GM03348 (cell line): Measurements from ENCODE around the gene RASAL1.
"Not testable (repeated sequence)": the region's sequence is repeated elsewhere in the genome, so short reads cannot be mapped to it uniquely, and the experiment has no call there.

Source experiments
- DNase-seq: peaks from one replicate; pipeline ENCODE4 v3.0.0; 2012; ENCODE audit warnings: low spot score

The RASAL1 gene

GRCh38 chr12:113138826-113139225, 3.3 kb upstream of the RASAL1 start:
- DNase-seq = no peak

- no peak for DNase-seq
Measured at GRCh38 chr12:113137861-113138783, 2.6 kb upstream of the RASAL1 start.

- DNase-seq = no peak
Measured at GRCh38 chr12:113136990-113137511, 1.5 kb upstream of the RASAL1 start.

GRCh38 chr12:113136128-113136989, 798 bp upstream of the RASAL1 start:
- no peak for DNase-seq

- DNase-seq = no peak
Measured at GRCh38 chr12:113134521-113134951, 1.0 kb downstream of the RASAL1 start.

- DNase-seq = no peak
Measured at GRCh38 chr12:113134071-113134470, 1.5 kb downstream of the RASAL1 start.

- DNase-seq = no peak
Measured at GRCh38 chr12:113133666-113134065, 1.9 kb downstream of the RASAL1 start.

- DNase-seq = no peak
Measured at GRCh38 chr12:113133036-113133435, 2.5 kb downstream of the RASAL1 start.

- DNase-seq = no peak
Measured at GRCh38 chr12:113131556-113131955, 4.0 kb downstream of the RASAL1 start.

- no peak for DNase-seq
Measured at GRCh38 chr12:113130457-113131135, 5.0 kb downstream of the RASAL1 start.

GRCh38 chr12:113129664-113130456, 5.7 kb downstream of the RASAL1 start:
- no peak for DNase-seq

GRCh38 chr12:113128802-113129663, 6.5 kb downstream of the RASAL1 start:
- no peak for DNase-seq

- no peak for DNase-seq
Measured at GRCh38 chr12:113127791-113128199, 7.8 kb downstream of the RASAL1 start.

GRCh38 chr12:113120670-113121370, 14.7 kb downstream of the RASAL1 start:
- no peak for DNase-seq

GRCh38 chr12:113119980-113120669, 15.4 kb downstream of the RASAL1 start:
- no peak for DNase-seq

- DNase-seq = no peak
Measured at GRCh38 chr12:113118142-113118541, 17.4 kb downstream of the RASAL1 start.

GRCh38 chr12:113117684-113118083, 17.9 kb downstream of the RASAL1 start:
- not testable (repeated sequence) for DNase-seq

GRCh38 chr12:113116875-113117274, 18.7 kb downstream of the RASAL1 start:
- no peak for DNase-seq
